Measurements from ENCODE around the gene PLCH1.

PLCH1 gene

GRCh38 chr3:155690921-155691320 is 54.0 kb downstream of the PLCH1 start:
- no peak overlapping the region for H3K4me3 ChIP-seq (ENCODE audit: low read depth, low read length)

- no peak overlapping the region for H3K4me3 ChIP-seq (ENCODE audit: low read depth, low read length)
Measured at GRCh38 chr3:155688481-155688880, 56.4 kb downstream of the PLCH1 start.

GRCh38 chr3:155683344-155683720 is 61.5 kb downstream of the PLCH1 start:
- no peak overlapping the region for H3K4me3 ChIP-seq (ENCODE audit: low read depth, low read length)

GRCh38 chr3:155682426-155683343 is 62.2 kb downstream of the PLCH1 start:
- no peak overlapping the region for H3K4me3 ChIP-seq (ENCODE audit: low read depth, low read length)

GRCh38 chr3:155676252-155676981 is 68.5 kb downstream of the PLCH1 start:
- H3K4me3 ChIP-seq (ENCODE audit: low read depth, low read length), result no peak overlapping the region

GRCh38 chr3:155675094-155675493 is 69.8 kb downstream of the PLCH1 start:
- H3K4me3 ChIP-seq (ENCODE audit: low read depth, low read length), result no peak overlapping the region

- no peak overlapping the region for H3K4me3 ChIP-seq (ENCODE audit: low read depth, low read length)
Measured at GRCh38 chr3:155673421-155673820, 71.5 kb downstream of the PLCH1 start.

- no peak overlapping the region for H3K4me3 ChIP-seq (ENCODE audit: low read depth, low read length)
Measured at GRCh38 chr3:155670335-155670734, 74.5 kb downstream of the PLCH1 start.

GRCh38 chr3:155667988-155668387 is 76.9 kb downstream of the PLCH1 start:
- H3K4me3 ChIP-seq (ENCODE audit: low read depth, low read length), result no peak overlapping the region

GRCh38 chr3:155664925-155665695 is 79.8 kb downstream of the PLCH1 start:
- no peak overlapping the region for H3K4me3 ChIP-seq (ENCODE audit: low read depth, low read length)

- H3K4me3 ChIP-seq (ENCODE audit: low read depth, low read length), result no peak overlapping the region
Measured at GRCh38 chr3:155663467-155664212, 81.2 kb downstream of the PLCH1 start.

- no peak overlapping the region for H3K4me3 ChIP-seq (ENCODE audit: low read depth, low read length)
Measured at GRCh38 chr3:155661760-155662159, 83.1 kb downstream of the PLCH1 start.

- H3K4me3 ChIP-seq (ENCODE audit: low read depth, low read length), result no peak overlapping the region
Measured at GRCh38 chr3:155661042-155661441, 83.8 kb downstream of the PLCH1 start.

GRCh38 chr3:155658671-155659261 is 86.1 kb downstream of the PLCH1 start:
- H3K4me3 ChIP-seq (ENCODE audit: low read depth, low read length), result no peak overlapping the region

GRCh38 chr3:155658006-155658405 is 86.9 kb downstream of the PLCH1 start:
- H3K4me3 ChIP-seq (ENCODE audit: low read depth, low read length), result no peak overlapping the region

- H3K4me3 ChIP-seq (ENCODE audit: low read depth, low read length), result no peak overlapping the region
Measured at GRCh38 chr3:155657161-155657560, 87.7 kb downstream of the PLCH1 start.

- no peak overlapping the region for H3K4me3 ChIP-seq (ENCODE audit: low read depth, low read length)
Measured at GRCh38 chr3:155656466-155656865, 88.4 kb downstream of the PLCH1 start.

GRCh38 chr3:155651489-155652218 is 93.2 kb downstream of the PLCH1 start:
- no peak overlapping the region for H3K4me3 ChIP-seq (ENCODE audit: low read depth, low read length)

- no peak overlapping the region for H3K4me3 ChIP-seq (ENCODE audit: low read depth, low read length)
Measured at GRCh38 chr3:155648013-155648591, 96.8 kb downstream of the PLCH1 start.
